ENCODE measurements around the gene INO80E.

The INO80E gene

GRCh38 chr16:29999605-30000004, 3.6 kb downstream of the INO80E start:
- Mint-ChIP-seq H3K36me3 (ENCODE audit: low read depth) (peaks cover 14% of the 10 kb centered on the region), H3K27me3 (ENCODE audit: low read depth) (no peaks in the 10 kb centered on the region), H3K4me3 (no peak overlapping the region), H3K27ac (no peak overlapping the region), H3K9me3 (no peaks in the 10 kb centered on the region), H3K4me1 (peaks cover 19% of the 10 kb centered on the region)
- no peak for TF ChIP-seq CTCF (IDR thresholded peaks at IDR 0.05; ENCODE audit: unreplicated experiment in 3 of 3)

- peaks cover 9% of the 10 kb centered on the region for H3K4me1 Mint-ChIP-seq
Observed at GRCh38 chr16:30000735-30001631, 4.9 kb downstream of the INO80E start.

GRCh38 chr16:30002614-30003346, 6.7 kb downstream of the INO80E start:
- Mint-ChIP-seq H3K4me1 (no peaks in the 10 kb centered on the region), H3K27me3 (ENCODE audit: low read depth) (peaks cover under 1% of the 10 kb centered on the region), H3K27ac (no peak overlapping the region), H3K9me3 (no peaks in the 10 kb centered on the region), H3K36me3 (ENCODE audit: low read depth) (peaks cover 10% of the 10 kb centered on the region), H3K4me3 (no peak overlapping the region)
- TF ChIP-seq CTCF (IDR thresholded peaks at IDR 0.05; ENCODE audit: unreplicated experiment in 3 of 3), result no peak

More at GRCh38 chr16:30000735-30001631, 4.9 kb downstream of the INO80E start:
- peaks cover 14% of the 10 kb centered on the region for H3K36me3 Mint-ChIP-seq (ENCODE audit: low read depth)
- no peaks in the 10 kb centered on the region for H3K27me3 Mint-ChIP-seq (ENCODE audit: low read depth)
- H3K4me3 Mint-ChIP-seq, result no peak overlapping the region
- H3K9me3 Mint-ChIP-seq, result no peaks in the 10 kb centered on the region
- no peak overlapping the region for H3K27ac Mint-ChIP-seq
- no peak for TF ChIP-seq CTCF (IDR thresholded peaks at IDR 0.05; ENCODE audit: unreplicated experiment in 3 of 3)

- no peaks in the 10 kb centered on the region for H3K4me1 Mint-ChIP-seq
- no peak overlapping the region for H3K27ac Mint-ChIP-seq
- H3K36me3 Mint-ChIP-seq (ENCODE audit: low read depth), result peaks cover 4% of the 10 kb centered on the region
- no peak for TF ChIP-seq CTCF (IDR thresholded peaks at IDR 0.05; ENCODE audit: unreplicated experiment in 3 of 3)
- H3K27me3 Mint-ChIP-seq (ENCODE audit: low read depth), result peaks cover 10% of the 10 kb centered on the region
- no peaks in the 10 kb centered on the region for H3K9me3 Mint-ChIP-seq
- H3K4me3 Mint-ChIP-seq, result no peak overlapping the region
Observed at GRCh38 chr16:30003670-30004423, 7.8 kb downstream of the INO80E start.

GRCh38 chr16:30004424-30004776, 8.4 kb downstream of the INO80E start:
- Mint-ChIP-seq H3K9me3 (no peaks in the 10 kb centered on the region), H3K36me3 (ENCODE audit: low read depth) (peaks cover 4% of the 10 kb centered on the region), H3K27me3 (ENCODE audit: low read depth) (peaks cover 15% of the 10 kb centered on the region), H3K4me1 (no peaks in the 10 kb centered on the region), H3K27ac (no peak overlapping the region), H3K4me3 (no peak overlapping the region)
- TF ChIP-seq CTCF (IDR thresholded peaks at IDR 0.05; ENCODE audit: unreplicated experiment in 3 of 3), result no peak

Measured in nephron (organoid).